IMR-90 (cell line): Measurements from ENCODE around the gene UBE2V1. TPM values are rescaled to one million over a fixed set of nuclear protein-coding genes. Genes with fewer than 3 reads are reported as not detected.
A peak's percentile ranks its signal among the peaks of the same experiment; 100 is the strongest.

ENCODE experiments used
- ATAC-seq: fragments of 200-7000 bp; cut with Tn5 transposase; 2 replicates; pipeline ENCODE4 v1.9.1; 2020; ENCODE audit warnings: low read depth, mild to moderate bottlenecking, moderate library complexity
- BruUV-seq: library from RNA; stranded (reverse); fragments of 400-500 nt; replicated peaks from 2 replicates; lab custom pipeline; 2021; lab: Mats Ljungman, UMichigan
- CTCF ChIA-PET: fragments of 300-600 bp; formaldehyde crosslinking; extraction: SDS; loops from one replicate; lab custom pipeline; 2021; ENCODE audit warnings: antibody characterized with exemption; lab: Yijun Ruan, JAX
- POLR2A ChIA-PET: fragments of 300-600 bp; sonication (Branson Sonifier 250); formaldehyde crosslinking; loops from one replicate; lab custom pipeline; 2022; ENCODE audit warnings: antibody characterized with exemption; ENCODE audit not compliant: unreplicated experiment; lab: Charles Lee
- DNase-seq: peaks from one replicate; pipeline ENCODE4 v3.0.0; 2013
- H2AFZ ChIP-seq: replicated peaks from 2 replicates; pipeline ENCODE3; 2013; ENCODE audit warnings: low read length, mild to moderate bottlenecking; ENCODE audit not compliant: poor library complexity
- H2AK5ac ChIP-seq: 2 replicates; pipeline ENCODE4 v1.6.1; 2013; ENCODE audit warnings: low read depth, low read length, inconsistent platforms
- H2AK9ac ChIP-seq: replicated peaks from 2 replicates; pipeline ENCODE3; 2013; ENCODE audit warnings: mild to moderate bottlenecking, low read depth, low read length, moderate library complexity; ENCODE audit not compliant: poor library complexity
- H2BK120ac ChIP-seq: 2 replicates; pipeline ENCODE4 v1.6.1; 2013; ENCODE audit warnings: low read depth, low read length, inconsistent platforms
- H2BK15ac ChIP-seq: 3 replicates; pipeline ENCODE4 v1.6.1; 2013; ENCODE audit warnings: low read depth, low read length, inconsistent platforms
- H2BK20ac ChIP-seq: 2 replicates; pipeline ENCODE4 v1.6.1; 2013; ENCODE audit warnings: low read depth, mild to moderate bottlenecking, inconsistent platforms, low read length, moderate library complexity
- H2BK5ac ChIP-seq: 2 replicates; pipeline ENCODE4 v1.6.1; 2013; ENCODE audit warnings: mild to moderate bottlenecking, low read depth, low read length, inconsistent platforms; ENCODE audit not compliant: poor library complexity, severe bottlenecking
- H3K14ac ChIP-seq: replicated peaks from 2 replicates; pipeline ENCODE4 v1.6.1; 2013; ENCODE audit warnings: low read depth, low read length, inconsistent platforms
- H3K18ac ChIP-seq: 2 replicates; pipeline ENCODE4 v1.6.1; 2013; ENCODE audit warnings: low read depth, low read length, control low read depth
- H3K23ac ChIP-seq: 2 replicates; pipeline ENCODE4 v1.6.1; 2013; ENCODE audit warnings: low read depth, low read length, inconsistent platforms
- H3K27ac ChIP-seq: 2 replicates; pipeline ENCODE4 v1.5.1; 2013; ENCODE audit warnings: mild to moderate bottlenecking, control low read depth, low read length; ENCODE audit not compliant: insufficient read depth
- H3K27me3 ChIP-seq: 2 replicates; pipeline ENCODE4 v1.6.1; 2013; ENCODE audit warnings: low read length; ENCODE audit not compliant: control insufficient read depth, insufficient read depth
- H3K36me3 ChIP-seq: 2 replicates; pipeline ENCODE4 v1.6.1; 2013; ENCODE audit warnings: low read length, mixed read lengths; ENCODE audit not compliant: control insufficient read depth, insufficient read depth
- H3K4ac ChIP-seq: 2 replicates; pipeline ENCODE4 v1.6.1; 2013; ENCODE audit warnings: low read depth, low read length, inconsistent platforms
- H3K4me1 ChIP-seq: 2 replicates; pipeline ENCODE4 v1.6.1; 2013; ENCODE audit warnings: low read length, mixed read lengths; ENCODE audit not compliant: control insufficient read depth, insufficient read depth
- H3K4me2 ChIP-seq: 2 replicates; pipeline ENCODE4 v1.6.1; 2013; ENCODE audit warnings: low read depth, mild to moderate bottlenecking, control low read depth, low read length, moderate library complexity
- H3K4me3 ChIP-seq: 2 replicates; pipeline ENCODE4 v1.5.1; 2013; ENCODE audit warnings: low read depth, mild to moderate bottlenecking, control low read depth, low read length, moderate library complexity; ENCODE audit not compliant: insufficient read depth
- H3K56ac ChIP-seq: 2 replicates; pipeline ENCODE4 v1.6.1; 2013; ENCODE audit warnings: low read length, inconsistent platforms; ENCODE audit not compliant: insufficient read depth; ENCODE audit errors: extremely low read depth
- H3K79me1 ChIP-seq, 2 experiments: 2 replicates each; pipeline ENCODE4 v1.6.1; 2013; ENCODE audit warnings: low read length in 2 of 2, inconsistent platforms in 1 of 2, low read depth in 1 of 2
- H3K9ac ChIP-seq: 2 replicates; pipeline ENCODE4 v1.6.1; 2013; ENCODE audit warnings: low read depth, low read length, control low read depth
- H3K9me1 ChIP-seq: 2 replicates; pipeline ENCODE4 v1.6.1; 2013; ENCODE audit warnings: low read length, inconsistent platforms; ENCODE audit not compliant: insufficient read depth
- H3K9me3 ChIP-seq: 2 replicates; pipeline ENCODE4 v1.6.1; 2013; ENCODE audit warnings: low read length; ENCODE audit not compliant: control insufficient read depth, insufficient read depth
- H4K20me1 ChIP-seq: 2 replicates; pipeline ENCODE4 v1.6.1; 2013; ENCODE audit warnings: low read length, inconsistent platforms; ENCODE audit not compliant: insufficient read depth
- H4K5ac ChIP-seq: 2 replicates; pipeline ENCODE4 v1.6.1; 2013; ENCODE audit warnings: mild to moderate bottlenecking, low read depth, low read length, control low read depth
- H4K8ac ChIP-seq, 2 experiments: 2 replicates each; pipeline ENCODE4 v1.6.1; 2013; ENCODE audit warnings: low read depth in 2 of 2, low read length in 2 of 2, control low read depth in 1 of 2, inconsistent platforms in 1 of 2
- H4K91ac ChIP-seq: 2 replicates; pipeline ENCODE4 v1.6.1; 2013; ENCODE audit warnings: low read depth, low read length, inconsistent platforms; ENCODE audit not compliant: insufficient read depth
- FOS ChIP-seq: fragments of 150-350 bp; IDR thresholded peaks from 2 replicates; pipeline ENCODE4 v1.6.1; 2016; ENCODE audit warnings: low read depth, low read length
- RAD21 ChIP-seq: IDR thresholded peaks from 2 replicates; pipeline ENCODE4 v1.6.1; 2012; ENCODE audit warnings: low read length, improper control_type of control experiment
- RCOR1 ChIP-seq: IDR thresholded peaks from 2 replicates; pipeline ENCODE4 v1.6.1; 2012; ENCODE audit warnings: mild to moderate bottlenecking, low read length, improper control_type of control experiment; ENCODE audit not compliant: insufficient replicate concordance
- USF2 ChIP-seq: fragments of 150-350 bp; IDR thresholded peaks from 2 replicates; pipeline ENCODE4 v1.6.1; 2017; ENCODE audit warnings: mild to moderate bottlenecking, antibody characterized with exemption, low read length, low read depth
- WGBS, 2 experiments: methylation state at CpG; one replicate each; pipeline versions ENCODE4 v1.1.5 to v1.1.7; 2013; ENCODE audit warnings: missing lambda C conversion rate in 2 of 2; ENCODE audit not compliant: insufficient read length in 1 of 2; ENCODE audit errors: extremely low coverage in 2 of 2; 5-methylcytosine and 5-hydroxymethylcytosine counted together
- dilution Hi-C: fragments of 300-500 bp; cut with HindIII; formaldehyde crosslinking; loops from one replicate; pipeline ENCODE4 v1.14.3; 2018; ENCODE audit warnings: low sequenced_read_pairs; ENCODE audit not compliant: unreplicated experiment
- in situ Hi-C: fragments of 300-500 bp; cut with MboI; formaldehyde crosslinking; loops from 3 replicates; pipeline ENCODE4 v1.14.3; 2019; ENCODE audit warnings: low sequenced_read_pairs, inconsistent platforms, mixed read lengths
- intact Hi-C: fragments of 100-400 bp; cut with micrococcal nuclease; formaldehyde crosslinking; loops from 2 replicates; pipeline ENCODE4 v1.10.0; 2022
- polyA plus RNA-seq, 3 experiments: library from polyadenylated mRNA; depleted of rRNA; stranded (reverse); fragments of >200 nt; gene quantifications; 2 replicates each; pipeline ENCODE4 v1.2.3, GENCODE V29; 2012; ENCODE audit warnings: low replicate concordance in 1 of 3
- total RNA-seq: library from RNA; depleted of rRNA; stranded (reverse); fragments of >200 nt; gene quantifications from 2 replicates; pipeline ENCODE4 v1.2.3, GENCODE V29; 2012
- TF ChIP-seq, protein P1 (sequence below): fragments of 150-350 bp; IDR thresholded peaks from 2 replicates; pipeline ENCODE4 v1.6.1; 2016; ENCODE audit warnings: low read depth, mild to moderate bottlenecking, low read length, moderate library complexity, borderline replicate concordance

Gene UBE2V1
- total and polyA plus RNA-seq, 2 of the 4 experiments (the other 2 are of a cell fraction): 20.1 to 138 TPM

- H3K9me3 ChIP-seq: no peaks in the 10 kb centered on the region
- H4K20me1 ChIP-seq: peaks cover 72% of the 10 kb centered on the region
- intact Hi-C loops (no loop called here), in situ Hi-C loops (no loop called here), dilution Hi-C loops (no loop called here)
- H3K56ac ChIP-seq: no peak overlapping the region
- no peak overlapping the region for H3K4me3 ChIP-seq
- no peaks in the 10 kb centered on the region for H3K27me3 ChIP-seq
- ChIA-PET CTCF (no interaction called here), POLR2A (no interaction called here)
- peak overlapping the region; percentile 36 for H2AFZ ChIP-seq
- H3K79me1 ChIP-seq: peaks cover 27 to 82% of the 10 kb centered on the region in 2 experiments
- H3K27ac ChIP-seq: peak overlapping the region; percentile 38
- peak overlapping the region; percentile 88 for H2AK5ac ChIP-seq
- H3K23ac ChIP-seq: peak overlapping the region; percentile 22; the same call in 1 of the 2 replicates
- no peak overlapping the region for H3K9ac ChIP-seq
- ATAC-seq: no peak
- peaks cover 51% of the 10 kb centered on the region for H3K36me3 ChIP-seq
- H3K4me1 ChIP-seq: peaks cover 35% of the 10 kb centered on the region
- H2BK120ac ChIP-seq: peak overlapping the region; percentile 60; the same call in 1 of the 2 replicates
- H3K9me1 ChIP-seq: peaks cover 42% of the 10 kb centered on the region
- no TSS peak for BruUV-seq
- H2BK20ac ChIP-seq: peak overlapping the region; percentile 43; the same call in 1 of the 2 replicates
- H2AK9ac ChIP-seq: peak overlapping the region; percentile 91
- no peak overlapping the region for H3K4me2 ChIP-seq
- H2BK15ac ChIP-seq: peak overlapping the region; percentile 7; the same call in 1 of the 3 replicates
- peak; percentile 53 for DNase-seq
- peak overlapping the region; percentile 87 for H2BK5ac ChIP-seq
- peak overlapping the region; percentile 81 for H3K4ac ChIP-seq
- peak overlapping the region; percentile 75 for H3K14ac ChIP-seq
- peak overlapping the region; percentile 48; the same call in 1 of the 2 replicates for H3K18ac ChIP-seq
- H4K8ac ChIP-seq: peak overlapping the region in 1 of 2 experiments; percentile 85; a peak in 3 of 4 replicates
- peak overlapping the region; percentile 61 for H4K91ac ChIP-seq
- TF ChIP-seq RCOR1 (no peak), RAD21 (no peak), USF2 (no peak), FOS (no peak)
- TF ChIP-seq, protein P1, sequence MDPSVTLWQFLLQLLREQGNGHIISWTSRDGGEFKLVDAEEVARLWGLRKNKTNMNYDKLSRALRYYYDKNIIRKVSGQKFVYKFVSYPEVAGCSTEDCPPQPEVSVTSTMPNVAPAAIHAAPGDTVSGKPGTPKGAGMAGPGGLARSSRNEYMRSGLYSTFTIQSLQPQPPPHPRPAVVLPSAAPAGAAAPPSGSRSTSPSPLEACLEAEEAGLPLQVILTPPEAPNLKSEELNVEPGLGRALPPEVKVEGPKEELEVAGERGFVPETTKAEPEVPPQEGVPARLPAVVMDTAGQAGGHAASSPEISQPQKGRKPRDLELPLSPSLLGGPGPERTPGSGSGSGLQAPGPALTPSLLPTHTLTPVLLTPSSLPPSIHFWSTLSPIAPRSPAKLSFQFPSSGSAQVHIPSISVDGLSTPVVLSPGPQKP: no peak
- peak overlapping the region; percentile 84; the same call in 1 of the 2 replicates for H4K5ac ChIP-seq
- 57% methylated on average over 3 of the region's 6 CpGs; no CpG with 5 or more reads in 1 of the 2 experiments for WGBS, 2 experiments
These were observed 33.3 kb upstream of the UBE2V1 start for GRCh38 chr20:50146214-50146613.
